HL-60/S4 (cell line): ENCODE results near the gene SLC7A5.
"Not testable (repeated sequence)": the region's sequence is repeated elsewhere in the genome, so short reads cannot be mapped to it uniquely, and the experiment has no call there.

Source experiments
- in situ Hi-C: fragments of 300-500 bp; cut with MboI; formaldehyde crosslinking; loops from 2 replicates; pipeline ENCODE4 v1.14.3; 2022; ENCODE audit warnings: low sequenced_read_pairs

The SLC7A5 gene

DNA sequence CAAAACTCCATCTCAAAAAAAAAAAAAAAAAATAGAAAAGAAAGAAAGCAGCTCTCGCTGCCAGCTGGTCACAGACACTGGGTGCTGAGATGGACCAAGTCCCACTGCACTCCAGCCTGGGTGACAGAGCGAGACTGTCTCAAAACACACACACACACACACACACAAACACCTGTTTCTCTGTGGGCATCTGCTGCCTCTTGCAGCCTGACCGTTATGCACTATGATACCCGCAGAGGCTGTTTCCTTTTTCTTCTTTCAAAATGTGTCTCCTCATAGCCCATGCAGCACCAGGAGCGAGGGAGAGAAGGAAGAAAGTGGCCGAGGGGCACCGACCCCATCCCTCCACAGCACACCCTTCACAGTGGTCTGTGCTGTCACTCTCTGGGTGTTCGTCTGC, 66.6 kb downstream of the SLC7A5 start:
- in situ Hi-C loops = no loop called here

DNA sequence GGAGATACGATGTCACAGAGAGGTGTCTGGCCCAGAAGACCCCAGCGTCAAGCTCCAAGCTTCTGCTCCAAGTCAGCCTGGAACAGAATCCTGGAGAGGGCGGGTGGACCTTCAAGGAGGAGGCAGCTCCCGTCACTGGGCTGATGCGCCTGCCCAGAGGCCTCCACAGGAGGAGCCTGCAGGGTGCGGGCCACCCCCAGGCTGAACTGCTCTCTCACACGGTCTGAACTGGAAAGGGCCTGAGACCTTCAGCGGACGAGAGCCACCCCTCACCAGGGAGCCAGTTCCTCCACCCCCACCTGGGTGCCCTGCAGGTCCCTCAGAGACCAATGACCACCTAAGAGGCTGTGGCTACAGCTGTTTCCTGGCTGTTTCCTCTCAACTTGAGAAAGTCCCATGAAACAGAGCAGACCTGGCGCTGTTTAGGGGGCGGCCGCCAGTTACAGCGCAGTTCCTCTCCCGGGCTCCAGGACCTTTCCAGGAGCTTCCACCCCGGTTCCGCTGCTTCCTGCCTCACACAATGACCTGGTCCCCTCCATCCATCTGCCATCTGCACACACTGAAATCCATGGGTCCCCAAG, 67.5 kb downstream of the SLC7A5 start:
- in situ Hi-C loops = no loop called here

DNA sequence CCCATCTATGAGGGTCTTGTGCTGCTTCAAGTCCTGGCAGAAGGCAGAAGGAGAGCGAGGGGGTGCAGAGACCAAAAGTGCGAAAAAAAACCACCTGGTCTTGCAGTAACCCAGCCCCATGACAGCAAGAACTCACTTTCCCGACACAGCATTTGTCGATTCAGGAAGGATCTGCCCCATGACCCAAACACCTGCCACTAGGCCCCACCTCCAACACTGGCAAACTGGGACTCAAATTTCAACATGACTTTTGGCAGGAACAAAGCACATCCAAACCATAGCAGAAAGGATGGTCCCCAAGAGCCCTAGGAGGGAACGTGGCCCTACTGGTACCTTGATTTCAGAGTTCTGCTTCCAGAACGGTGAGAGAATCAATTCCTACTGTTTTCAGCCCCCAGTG, 68.8 kb downstream of the SLC7A5 start:
- in situ Hi-C loops = no loop called here

DNA sequence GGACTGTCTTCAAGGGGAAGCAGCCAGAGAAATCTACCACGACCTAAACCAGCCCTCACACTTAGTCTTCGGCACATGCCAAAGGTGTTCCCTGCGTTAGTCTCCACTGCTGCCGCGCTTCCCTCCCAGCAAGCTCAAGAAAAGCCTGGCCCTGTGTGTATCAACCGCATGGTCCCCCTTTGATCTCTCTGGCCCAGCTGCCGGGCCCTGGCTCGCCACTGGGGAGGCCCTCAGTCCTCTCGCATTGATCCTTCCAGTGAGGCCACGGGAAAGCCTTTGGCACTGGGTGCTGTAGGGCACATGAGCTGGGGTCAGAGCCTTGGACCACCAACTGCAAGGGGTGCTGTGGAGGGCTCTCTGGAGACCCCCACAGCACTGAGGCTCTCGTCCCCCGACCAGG, 74.0 kb downstream of the SLC7A5 start:
- in situ Hi-C loops = no loop called here

DNA sequence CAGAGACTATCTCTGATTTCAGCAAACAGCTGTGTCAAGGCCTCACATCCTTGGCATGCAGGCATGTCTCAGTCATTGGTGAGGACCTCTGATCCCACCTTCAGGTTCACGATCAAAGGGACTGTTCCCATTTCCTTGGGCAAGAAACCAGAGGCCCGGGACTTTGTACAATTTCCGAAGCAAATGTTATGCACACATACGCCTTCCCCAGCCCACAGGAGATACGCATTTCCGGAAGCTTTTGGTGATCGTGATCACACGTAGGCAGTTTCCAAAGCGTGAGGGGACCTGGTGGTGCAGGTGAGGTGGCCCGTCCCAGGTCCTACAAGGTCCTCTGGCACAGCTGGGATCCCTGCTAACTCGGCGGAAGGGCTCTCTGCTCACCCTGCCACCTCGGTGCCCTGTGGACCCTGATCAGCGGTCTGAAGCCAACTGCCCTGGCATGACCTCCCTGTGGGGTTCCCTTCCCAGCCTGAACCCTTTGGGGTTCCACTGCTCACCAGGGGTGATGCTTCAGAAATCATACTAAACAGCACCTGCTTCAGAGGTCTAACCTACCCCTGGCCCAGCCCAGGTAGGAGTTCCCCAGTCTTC, 74.7 kb downstream of the SLC7A5 start:
- in situ Hi-C loops = no loop called here

DNA sequence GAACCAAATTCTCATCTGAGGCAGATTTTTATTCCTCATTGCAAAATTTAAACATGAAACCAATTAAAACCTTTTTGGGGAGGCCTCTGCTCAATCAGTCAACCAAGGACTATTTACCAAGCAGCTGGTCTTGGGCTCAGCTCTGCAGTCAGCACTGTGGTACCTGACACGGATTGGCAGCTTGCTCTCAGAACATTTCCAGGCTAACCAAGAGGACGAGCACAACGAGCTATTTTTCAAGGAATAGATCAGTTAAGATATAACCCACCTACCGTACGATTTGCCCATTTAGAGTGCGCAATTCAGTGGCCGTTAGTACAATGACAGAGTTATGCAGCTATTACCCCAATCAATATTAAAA, 77.1 kb downstream of the SLC7A5 start:
- in situ Hi-C loops = no loop called here

DNA sequence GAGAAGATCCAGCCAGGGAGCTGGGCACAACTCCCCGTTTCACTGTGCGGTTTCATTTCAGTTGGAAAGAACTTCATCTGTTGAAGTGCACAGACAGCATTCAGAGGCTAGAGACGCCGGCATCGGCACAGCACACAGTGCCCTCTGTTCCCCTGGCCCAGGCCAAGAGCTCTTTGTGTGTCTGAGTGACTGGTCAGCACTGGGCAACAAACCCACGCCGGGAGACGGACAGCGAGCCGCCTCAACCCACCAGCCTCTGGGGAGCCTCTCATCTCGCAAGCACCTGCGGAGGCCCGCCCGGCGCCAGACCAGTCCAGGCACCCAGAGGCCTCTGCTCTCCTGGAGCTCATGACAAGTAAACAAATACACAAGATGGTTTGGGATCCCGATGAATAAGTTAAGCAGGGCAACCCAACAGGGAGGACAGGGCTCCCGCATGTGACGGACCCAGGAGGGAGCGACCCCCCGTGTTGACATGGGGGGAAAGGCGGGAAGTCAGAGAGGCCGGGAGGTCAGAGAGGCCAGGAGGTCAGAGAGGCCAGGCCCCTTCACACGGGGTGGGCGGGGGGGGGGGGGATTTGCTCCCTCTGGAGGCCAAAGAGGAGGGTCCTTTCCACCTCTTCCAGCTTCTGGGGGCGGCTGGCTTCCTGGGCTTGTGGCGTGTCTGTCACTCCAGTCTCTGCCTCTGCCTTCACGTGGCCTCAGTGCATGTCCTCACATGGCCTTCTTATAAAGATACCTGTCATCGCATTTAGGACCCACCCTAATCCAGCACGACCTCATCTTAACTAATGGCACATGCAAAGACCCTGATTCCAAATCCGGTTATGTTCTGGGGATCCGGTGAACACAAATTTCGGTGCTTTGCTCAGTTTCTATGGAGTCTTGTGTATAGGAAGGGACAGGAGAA, 77.8 kb downstream of the SLC7A5 start:
- in situ Hi-C loops = no loop called here

DNA sequence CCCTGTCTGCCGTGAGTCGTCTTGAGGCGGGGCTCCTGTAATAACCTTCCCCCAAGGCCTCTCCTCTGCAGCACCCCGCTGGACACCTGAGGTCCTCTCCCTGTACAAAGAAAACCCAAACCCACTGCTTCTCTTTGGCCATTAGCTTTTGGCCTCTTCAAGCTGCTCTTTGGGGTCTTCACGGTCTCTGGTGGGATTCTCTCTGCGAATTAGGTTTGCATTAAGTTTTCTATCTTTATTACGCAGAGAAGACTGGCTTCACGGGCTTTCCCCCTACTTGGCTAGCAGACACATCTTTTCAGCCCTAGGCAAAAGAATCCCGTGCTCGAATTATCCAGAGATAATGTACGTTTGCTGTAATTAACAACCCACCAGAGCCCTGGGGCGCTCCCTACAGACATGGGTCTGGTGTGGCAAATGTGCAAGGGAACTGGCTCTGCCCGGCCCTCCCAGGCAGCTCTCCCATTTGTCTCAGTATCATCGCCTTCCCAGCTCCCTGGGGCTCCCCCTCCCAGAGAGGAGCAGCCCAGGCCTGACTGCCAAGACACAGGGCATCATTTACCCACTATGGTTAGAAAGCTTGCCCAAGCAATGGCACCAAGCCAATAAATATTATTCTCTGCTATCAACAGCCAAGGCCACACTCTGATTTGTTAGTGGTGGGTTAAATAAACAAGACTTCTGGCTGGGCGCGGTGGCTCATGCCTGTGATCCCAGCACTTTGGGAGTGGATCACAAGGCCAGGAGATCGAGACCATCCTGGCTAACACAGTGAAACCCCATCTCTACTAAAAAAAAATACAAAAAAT, 78.8 kb downstream of the SLC7A5 start:
- in situ Hi-C loops = no loop called here

DNA sequence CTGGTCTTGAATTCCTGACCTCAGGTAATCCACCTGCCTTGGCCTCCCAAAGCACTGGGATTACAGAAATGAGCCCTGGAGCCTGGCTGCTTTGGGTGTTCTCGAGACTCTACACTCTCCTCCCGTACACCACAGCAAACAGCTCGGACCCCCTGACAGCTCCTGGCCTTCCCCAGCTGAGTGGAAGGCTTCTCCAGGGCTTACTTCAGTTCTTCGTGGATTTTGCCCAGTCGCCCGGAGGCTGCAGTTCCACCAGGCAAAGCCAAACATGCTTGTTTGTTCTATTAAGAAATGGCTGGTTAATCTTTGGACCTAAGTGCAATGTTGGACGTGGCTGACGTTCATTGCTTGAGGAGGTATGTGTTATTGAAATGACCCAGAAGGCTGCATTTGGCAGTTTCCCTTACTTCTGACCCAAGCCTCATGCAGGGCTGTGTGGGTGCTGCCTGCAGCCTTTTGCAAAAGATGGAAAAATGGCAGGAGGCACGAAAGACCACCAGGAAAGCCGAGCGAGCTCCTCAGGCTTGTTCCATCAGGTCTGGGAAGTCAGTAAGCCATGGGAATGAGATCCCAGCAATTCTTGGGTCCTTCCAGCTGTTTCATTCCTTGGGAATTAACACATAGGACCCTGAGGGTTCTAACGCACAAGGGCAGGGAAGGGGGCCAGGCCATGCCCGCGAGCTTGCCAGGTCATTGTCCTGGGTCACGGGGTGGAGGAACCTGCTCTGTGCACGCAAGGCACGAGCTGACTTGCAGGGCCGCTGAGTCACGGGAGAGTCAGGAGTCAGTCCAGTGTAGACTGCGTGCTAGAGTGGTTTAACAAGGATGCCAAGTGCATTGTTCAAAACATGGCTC, 79.6 kb downstream of the SLC7A5 start:
- in situ Hi-C loops = no loop called here

DNA sequence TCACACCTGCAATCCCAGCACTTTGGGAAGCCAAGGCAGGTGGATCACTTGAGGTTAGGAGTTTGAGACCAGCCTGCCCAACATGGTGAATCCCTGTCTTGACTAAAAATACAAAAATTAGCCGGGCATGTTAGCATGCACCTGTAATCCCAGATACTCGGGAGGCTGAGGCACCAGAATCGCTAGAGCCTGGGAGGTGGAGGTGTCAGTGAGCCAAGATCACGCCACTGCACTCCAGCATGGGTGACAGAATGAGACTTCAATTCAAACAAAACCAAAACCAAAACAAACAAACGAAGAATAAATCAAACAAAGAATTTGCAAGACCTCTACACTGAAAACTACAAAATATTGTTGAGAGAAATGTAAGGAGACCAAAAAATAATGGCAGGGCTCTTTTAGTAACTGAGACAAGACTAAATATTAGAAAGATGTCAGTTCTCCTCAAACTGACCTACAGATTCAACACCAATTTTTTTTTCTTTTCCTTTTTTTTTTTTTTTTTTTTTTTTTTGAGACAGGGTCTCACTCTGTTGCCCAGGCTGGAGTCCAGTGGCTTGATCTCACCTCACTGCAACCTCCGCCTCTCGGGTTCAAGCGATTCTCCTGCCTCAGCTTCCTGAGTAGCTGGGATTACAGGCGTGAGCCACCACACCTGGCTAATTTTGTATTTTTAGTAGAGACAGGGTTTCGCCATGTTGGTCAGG, 80.4 kb downstream of the SLC7A5 start:
- in situ Hi-C loops = not testable (repeated sequence)

DNA sequence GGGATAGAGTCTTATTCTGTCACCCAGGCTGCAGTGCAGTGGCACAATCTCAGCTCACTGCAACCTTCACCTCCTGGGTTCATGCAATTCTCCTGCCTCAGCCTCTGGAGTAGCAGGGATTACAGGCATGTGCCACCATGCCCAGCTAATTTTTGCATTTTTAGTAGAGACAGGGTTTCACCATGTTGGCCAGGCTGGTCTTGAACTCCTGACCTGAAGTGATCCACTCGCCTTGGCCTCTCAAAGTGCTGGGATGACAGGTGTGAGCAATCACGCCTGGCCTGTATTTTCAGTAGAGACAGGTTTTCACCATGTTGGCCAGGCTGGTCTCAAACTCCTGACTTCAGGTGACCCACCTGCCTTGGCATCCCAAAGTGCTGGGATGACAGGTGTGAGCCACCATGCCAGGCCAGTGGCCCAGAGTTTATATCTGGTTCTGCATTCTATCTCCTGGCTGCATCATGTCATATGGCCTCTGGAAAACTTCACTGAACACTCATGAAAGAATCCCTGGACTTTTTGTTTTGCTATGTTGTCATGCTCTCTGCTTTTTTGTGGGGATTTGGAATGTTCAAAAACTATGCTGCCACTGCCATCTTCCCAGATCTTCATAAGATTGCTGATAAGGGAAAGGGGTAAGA, 81.7 kb downstream of the SLC7A5 start:
- in situ Hi-C loops = not testable (repeated sequence)

DNA sequence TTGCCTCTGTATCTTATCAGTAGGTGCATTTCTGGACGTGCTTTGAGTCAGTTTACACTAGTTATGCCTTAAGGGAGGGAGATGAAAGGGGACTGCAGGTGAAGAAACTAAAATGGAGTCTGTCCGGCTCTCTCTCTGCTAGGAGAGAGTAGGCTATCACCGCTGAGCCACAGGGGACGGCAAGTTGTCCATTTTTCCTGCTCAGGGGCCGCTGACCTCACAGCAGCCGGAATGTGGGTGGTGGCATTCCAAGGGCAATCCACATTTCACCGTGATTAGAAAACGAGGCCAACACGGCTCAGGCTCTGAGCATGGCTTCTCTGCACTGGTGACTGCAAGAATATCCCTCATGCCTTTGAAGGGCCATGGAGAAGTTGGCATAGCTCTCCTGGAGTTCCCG, 84.5 kb downstream of the SLC7A5 start:
- in situ Hi-C loops = no loop called here

DNA sequence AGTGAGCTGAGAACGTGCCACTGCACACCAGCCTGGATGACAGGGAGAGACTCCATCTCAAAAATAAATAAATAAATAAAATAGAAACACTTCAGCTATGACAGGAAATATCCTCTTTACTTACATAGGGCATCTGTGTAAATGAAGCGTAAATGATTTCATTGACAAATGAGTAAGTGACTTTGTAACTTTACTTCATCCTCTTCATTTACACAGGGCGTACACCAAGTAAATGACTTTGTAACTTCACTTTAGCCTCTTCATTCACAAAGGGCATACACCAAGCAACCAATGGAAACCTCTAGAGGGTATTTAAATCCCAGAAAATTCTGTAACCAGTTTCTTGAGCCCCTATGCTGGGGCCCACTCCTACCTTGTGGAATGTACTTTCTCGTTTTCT, 87.3 kb downstream of the SLC7A5 start:
- in situ Hi-C loops = no loop called here

DNA sequence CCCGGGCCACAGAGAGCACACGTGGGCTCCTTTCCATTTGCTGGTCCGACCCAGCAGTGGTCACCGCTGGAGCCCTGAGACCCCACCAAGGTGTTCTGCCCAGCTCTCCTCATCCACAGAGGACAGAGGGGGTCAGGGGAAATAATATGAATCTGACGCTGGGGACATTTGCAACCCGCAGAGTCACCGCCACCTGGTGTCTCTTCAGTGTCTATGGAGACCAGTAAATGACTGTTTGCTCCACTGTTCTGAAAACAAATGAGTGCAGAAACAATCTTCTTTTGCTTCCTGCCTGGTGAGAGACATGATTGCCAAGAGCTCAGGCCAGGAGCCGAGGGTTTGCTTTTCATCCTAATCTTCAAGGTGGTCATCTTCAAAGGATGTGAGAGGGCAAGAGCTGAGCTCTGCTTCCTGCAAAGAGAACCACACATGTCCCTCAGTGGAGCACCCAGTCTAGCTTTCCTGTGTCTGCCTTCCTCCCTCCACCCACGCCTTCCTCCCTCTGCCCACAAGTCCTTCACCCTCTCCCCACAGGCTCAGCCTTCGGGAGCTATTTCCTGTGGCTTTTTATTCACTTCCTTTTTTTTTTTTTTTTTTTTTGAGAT, 88.8 kb downstream of the SLC7A5 start:
- in situ Hi-C loops = no loop called here
